ENCODE results near the gene CCDC73. TPM values are rescaled to one million over a fixed set of nuclear protein-coding genes. Genes with fewer than 3 reads are reported as not detected.
"Not testable (repeated sequence)": the region's sequence is repeated elsewhere in the genome, so short reads cannot be mapped to it uniquely, and the experiment has no call there.

The CCDC73 gene
- total RNA-seq, 1 donor from 2014 or later, result not detected

DNA sequence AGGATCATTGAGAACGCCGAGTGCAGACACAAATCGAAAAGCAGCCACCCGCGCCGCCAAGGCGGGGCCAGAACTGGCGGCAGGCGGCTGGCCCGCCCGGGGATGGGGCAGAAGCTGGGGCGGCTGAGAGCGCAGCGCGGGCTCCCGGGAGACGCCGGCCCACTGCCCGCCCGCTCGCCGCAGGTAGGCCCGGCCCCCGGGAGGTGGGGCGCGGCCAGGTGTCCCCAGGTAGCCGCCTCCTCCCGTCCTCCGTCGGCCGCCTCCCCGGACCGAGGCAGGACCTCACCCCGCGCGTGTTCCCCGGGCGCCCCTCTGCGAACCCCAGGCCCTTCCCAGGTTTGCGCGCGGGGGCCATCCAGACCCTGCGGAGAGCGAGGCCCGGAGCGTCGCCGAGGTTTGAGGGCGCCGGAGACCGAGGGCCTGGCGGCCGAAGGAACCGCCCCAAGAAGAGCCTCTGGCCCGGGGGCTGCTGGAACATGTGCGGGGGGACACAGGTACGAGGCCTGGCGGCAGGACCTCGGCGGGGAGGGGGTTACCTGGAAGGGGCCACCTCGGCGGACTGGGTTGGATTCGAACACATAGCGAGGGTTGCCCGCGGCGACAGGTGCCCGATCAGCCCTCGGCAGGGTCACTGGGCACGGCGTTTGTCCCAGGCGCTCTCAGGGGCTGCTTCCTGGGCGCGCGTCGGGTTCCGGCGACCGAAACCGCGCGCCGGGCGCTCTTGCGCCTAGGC is 35.4 kb upstream of the CCDC73 start, which contains the start of gene PRRG4:
Gene PRRG4 (plus strand): TSS at position 248 of the 733 bp plus-strand sequence. CDS start 603 bp downstream, outside the sequence.
- Histone ChIP-seq H3K9me3 (no peaks in the 10 kb centered on the region), H3K27ac (no peak within 1 kb of the TSS), H3K36me3 (no peaks in the 10 kb centered on the region), H3K4me1 (peaks cover 0 to 2% of the 10 kb centered on the region in 2 donors), H3K27me3 (no peaks in the 10 kb centered on the region), H3K4me3 (peak within 1 kb of the TSS; percentile 43 to 65)
- TF ChIP-seq, protein P1, sequence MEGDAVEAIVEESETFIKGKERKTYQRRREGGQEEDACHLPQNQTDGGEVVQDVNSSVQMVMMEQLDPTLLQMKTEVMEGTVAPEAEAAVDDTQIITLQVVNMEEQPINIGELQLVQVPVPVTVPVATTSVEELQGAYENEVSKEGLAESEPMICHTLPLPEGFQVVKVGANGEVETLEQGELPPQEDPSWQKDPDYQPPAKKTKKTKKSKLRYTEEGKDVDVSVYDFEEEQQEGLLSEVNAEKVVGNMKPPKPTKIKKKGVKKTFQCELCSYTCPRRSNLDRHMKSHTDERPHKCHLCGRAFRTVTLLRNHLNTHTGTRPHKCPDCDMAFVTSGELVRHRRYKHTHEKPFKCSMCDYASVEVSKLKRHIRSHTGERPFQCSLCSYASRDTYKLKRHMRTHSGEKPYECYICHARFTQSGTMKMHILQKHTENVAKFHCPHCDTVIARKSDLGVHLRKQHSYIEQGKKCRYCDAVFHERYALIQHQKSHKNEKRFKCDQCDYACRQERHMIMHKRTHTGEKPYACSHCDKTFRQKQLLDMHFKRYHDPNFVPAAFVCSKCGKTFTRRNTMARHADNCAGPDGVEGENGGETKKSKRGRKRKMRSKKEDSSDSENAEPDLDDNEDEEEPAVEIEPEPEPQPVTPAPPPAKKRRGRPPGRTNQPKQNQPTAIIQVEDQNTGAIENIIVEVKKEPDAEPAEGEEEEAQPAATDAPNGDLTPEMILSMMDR (IDR thresholded peaks at IDR 0.05), result no peak
- intact Hi-C loops (cut with DNase I), result loop anchor here (5.0 kb wide), 1 partner anchor 887 kb away; no protein-coding TSS in a partner anchor
- peak in 1 of 2 donors; percentile 12 for DNase-seq (ENCODE audit: low spot score in 2 of 2)

DNA sequence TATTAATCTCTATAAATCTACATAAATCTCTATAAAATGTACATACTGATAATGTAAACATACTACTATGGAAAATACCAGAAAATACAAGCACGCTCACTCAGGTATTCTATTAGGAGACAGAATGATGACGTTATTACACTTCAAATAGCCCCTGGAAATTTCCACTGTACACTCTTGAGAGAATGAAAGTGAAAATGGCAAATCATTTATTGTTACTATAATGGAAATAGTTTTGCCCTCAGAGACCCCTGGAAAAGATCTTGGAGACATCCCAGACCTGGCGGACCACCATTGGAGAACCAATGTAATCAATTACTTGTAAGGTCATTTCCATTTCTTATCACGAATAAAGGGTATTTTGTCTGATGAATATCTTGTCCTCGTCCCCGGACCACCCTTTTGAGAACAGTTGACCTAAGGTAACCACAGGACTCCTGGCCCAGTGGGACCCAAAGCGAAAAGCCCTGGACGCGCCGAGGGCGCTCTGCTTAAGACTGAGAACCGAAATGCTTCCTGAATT is 34.8 kb upstream of the CCDC73 start:
- Histone ChIP-seq H3K27me3 (no peaks in the 10 kb centered on the region), H3K9me3 (no peaks in the 10 kb centered on the region), H3K27ac (no peak overlapping the region), H3K36me3 (no peaks in the 10 kb centered on the region), H3K4me3 (peak overlapping the region; percentile 43 to 65), H3K4me1 (peaks cover 0 to 2% of the 10 kb centered on the region in 2 donors)
- intact Hi-C loops (cut with DNase I), result loop anchor here (5.0 kb wide), 1 partner anchor 888 kb away; no protein-coding TSS in a partner anchor
- TF ChIP-seq, protein P1 (IDR thresholded peaks at IDR 0.05), result no peak
- DNase-seq (ENCODE audit: low spot score in 2 of 2), result peak in 1 of 2 donors; percentile 75

DNA sequence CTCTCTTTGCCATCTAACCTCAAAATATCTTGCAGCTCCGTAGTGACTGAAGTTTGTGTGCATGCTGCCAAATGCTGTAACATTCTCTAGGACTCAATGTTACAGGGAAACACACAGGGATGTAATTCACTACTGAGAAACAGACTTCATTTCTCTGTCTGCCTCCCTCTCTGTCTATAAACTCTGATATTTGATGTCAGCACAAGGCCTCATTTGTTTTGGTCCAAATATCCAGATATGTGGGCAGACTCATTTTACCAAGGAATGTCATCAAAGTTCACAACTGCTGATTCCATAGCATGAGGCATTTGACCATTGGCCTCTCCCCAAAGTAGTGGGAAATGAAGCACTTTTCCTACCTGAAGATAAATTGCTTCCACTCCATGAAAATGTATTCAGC is 32.8 kb upstream of the CCDC73 start:
- Histone ChIP-seq H3K4me1 (peaks cover 0 to 2% of the 10 kb centered on the region in 2 donors), H3K4me3 (no peak overlapping the region), H3K9me3 (no peaks in the 10 kb centered on the region), H3K27ac (no peak overlapping the region), H3K36me3 (no peaks in the 10 kb centered on the region), H3K27me3 (no peaks in the 10 kb centered on the region)
- intact Hi-C loops (cut with DNase I), result loop anchor here (5.0 kb wide), 1 partner anchor 890 kb away; no protein-coding TSS in a partner anchor
- TF ChIP-seq, protein P1 (IDR thresholded peaks at IDR 0.05), result no peak
- no peak for DNase-seq (ENCODE audit: low spot score in 2 of 2)

DNA sequence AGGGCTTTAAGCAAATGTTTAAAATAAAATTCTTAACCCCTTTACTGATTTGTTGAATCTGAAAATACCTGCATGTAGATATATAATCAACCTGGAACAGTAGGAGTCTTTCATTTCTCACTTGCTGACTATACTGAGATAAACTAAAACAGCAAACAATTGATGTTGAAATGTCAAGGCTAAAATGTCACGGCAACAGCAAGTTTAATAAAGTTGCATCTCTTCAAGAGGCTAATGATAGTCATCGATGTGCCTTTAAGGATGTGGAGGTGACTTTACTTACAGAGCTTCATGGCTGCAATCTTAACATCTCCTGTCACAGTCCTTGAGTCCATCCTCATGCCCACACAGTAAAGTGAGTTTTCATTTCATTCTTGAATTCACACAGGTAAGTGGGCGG is 31.7 kb upstream of the CCDC73 start:
- no peak for DNase-seq (ENCODE audit: low spot score in 2 of 2)
- no peaks in the 10 kb centered on the region for H3K36me3 ChIP-seq
- H3K4me1 ChIP-seq, result peaks cover 0 to 2% of the 10 kb centered on the region in 2 donors
- TF ChIP-seq, protein P1 (IDR thresholded peaks at IDR 0.05), result no peak
- H3K4me3 ChIP-seq, result no peak overlapping the region
- intact Hi-C loops (cut with DNase I), result loop anchor here (5.0 kb wide), 1 partner anchor 891 kb away; no protein-coding TSS in a partner anchor
- H3K27me3 ChIP-seq, result no peaks in the 10 kb centered on the region
- H3K27ac ChIP-seq, result no peak overlapping the region
- H3K9me3 ChIP-seq, result no peaks in the 10 kb centered on the region

DNA sequence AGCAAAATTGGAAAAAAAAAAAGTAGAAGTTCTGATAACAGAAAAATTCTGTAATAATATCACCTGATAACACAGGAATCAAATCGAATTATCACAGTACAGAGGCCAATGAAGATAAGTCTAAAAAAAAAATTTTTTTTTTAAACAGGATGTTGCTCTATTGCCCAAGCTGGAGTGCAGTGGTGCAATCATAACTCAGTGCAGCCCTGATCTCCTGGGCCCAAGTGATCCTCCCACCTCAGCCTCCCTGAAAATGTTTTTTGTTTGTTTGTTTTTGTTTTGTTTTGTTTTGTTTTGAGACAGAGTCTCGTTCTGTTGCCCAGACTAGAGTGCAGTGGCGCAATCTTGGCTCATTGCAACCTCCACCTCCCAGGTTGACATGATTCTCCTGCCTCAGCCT is 29.2 kb upstream of the CCDC73 start:
- H3K4me3 ChIP-seq; DNase-seq (ENCODE audit: low spot score in 2 of 2); H3K27ac ChIP-seq: not testable (repeated sequence)

DNA sequence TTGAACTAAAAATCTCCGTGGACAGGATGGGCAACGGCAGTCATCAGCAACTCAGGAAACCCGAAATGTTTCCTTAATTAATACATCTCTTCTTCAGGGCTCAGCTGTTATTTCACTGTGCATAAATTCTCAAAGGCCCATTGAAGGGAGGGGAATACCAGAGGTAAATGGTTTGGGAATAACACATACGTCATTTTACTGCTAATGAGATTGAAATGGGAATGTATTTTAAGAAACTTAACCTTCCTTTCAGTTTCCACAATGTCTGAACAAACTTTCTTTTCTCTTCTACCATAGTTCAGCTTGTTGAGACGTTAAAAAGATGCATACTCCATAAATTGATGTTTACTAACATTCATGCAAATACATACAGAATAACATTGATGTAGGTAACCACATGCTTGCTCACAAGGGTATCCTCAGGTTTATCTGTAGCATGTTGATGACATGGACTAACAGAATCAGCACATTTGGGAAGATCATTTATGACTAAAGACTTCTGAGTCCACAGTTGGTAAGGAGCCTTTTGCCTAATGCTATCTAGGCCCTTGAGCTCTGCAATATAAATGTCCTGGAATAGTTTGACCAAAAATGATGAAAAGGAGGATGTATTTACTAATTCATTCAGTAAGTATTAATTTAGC is 27.6 kb upstream of the CCDC73 start:
- DNase-seq (ENCODE audit: low spot score in 2 of 2), result no peak
- TF ChIP-seq, protein P1 (IDR thresholded peaks at IDR 0.05), result no peak
- H3K27ac ChIP-seq, result no peak overlapping the region
- H3K4me3 ChIP-seq, result no peak overlapping the region
- H3K9me3 ChIP-seq, result no peaks in the 10 kb centered on the region
- H3K27me3 ChIP-seq, result no peaks in the 10 kb centered on the region
- H3K4me1 ChIP-seq, result no peaks in the 10 kb centered on the region
- intact Hi-C loops (cut with DNase I), result no loop called here
- H3K36me3 ChIP-seq, result no peaks in the 10 kb centered on the region

More for the DNA sequence above, 29.2 kb upstream of the CCDC73 start:
- H3K4me1 ChIP-seq; H3K27me3 ChIP-seq; H3K36me3 ChIP-seq; intact Hi-C loops (cut with DNase I); H3K9me3 ChIP-seq: not testable (repeated sequence)

Measured in ascending aorta (tissue), 2 donors.